IPS-NIHi11 (cell line): ENCODE data around the gene POMGNT2.
"Not testable (repeated sequence)": the region's sequence is repeated elsewhere in the genome, so short reads cannot be mapped to it uniquely, and the experiment has no call there.

ENCODE experiments used
- DNase-seq: peaks from one replicate; pipeline ENCODE4 v3.0.0; 2012; ENCODE audit warnings: mixed read lengths, low spot score

Gene POMGNT2

GRCh38 chr3:43075904-43076661 is 29.8 kb downstream of the POMGNT2 start:
- no peak for DNase-seq

DNA sequence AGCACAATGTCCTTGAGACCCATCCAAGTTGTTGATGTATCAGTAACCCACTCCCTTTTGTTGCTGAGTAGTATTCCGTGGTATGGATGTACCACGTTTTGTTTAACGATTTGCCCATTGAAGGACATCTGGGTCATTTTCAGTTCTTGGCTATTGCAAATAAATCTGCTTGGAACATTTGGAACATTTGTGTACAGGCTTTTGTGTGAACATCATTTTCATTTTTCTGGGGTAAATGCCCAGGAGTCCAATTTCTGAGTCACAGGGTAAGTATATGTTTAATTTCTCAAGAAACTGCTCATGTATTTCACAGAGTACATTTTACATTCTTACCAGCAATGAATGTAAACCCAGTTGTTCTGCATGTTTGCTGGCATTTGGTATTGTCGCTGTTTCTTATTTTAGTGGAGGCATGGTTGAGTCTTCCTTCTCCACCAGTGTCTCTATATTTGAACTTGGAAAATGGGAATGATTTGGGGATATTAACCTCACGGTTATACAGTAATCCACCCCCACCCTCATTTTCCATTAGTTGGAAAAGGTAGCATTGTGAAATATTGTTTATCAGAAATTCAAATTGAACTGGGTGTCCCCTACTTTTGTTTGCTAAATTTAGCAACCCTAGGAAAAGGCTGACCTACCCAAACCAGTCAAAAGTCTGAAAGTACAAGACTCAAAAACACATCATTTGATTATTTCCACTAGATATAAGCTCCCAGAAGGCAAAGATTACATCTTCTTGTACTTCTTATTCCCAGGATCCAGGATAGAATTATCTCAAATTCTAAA is 30.8 kb downstream of the POMGNT2 start:
- no peak for DNase-seq

- DNase-seq = no peak
Observed at GRCh38 chr3:43074482-43074881, 31.4 kb downstream of the POMGNT2 start.

DNA sequence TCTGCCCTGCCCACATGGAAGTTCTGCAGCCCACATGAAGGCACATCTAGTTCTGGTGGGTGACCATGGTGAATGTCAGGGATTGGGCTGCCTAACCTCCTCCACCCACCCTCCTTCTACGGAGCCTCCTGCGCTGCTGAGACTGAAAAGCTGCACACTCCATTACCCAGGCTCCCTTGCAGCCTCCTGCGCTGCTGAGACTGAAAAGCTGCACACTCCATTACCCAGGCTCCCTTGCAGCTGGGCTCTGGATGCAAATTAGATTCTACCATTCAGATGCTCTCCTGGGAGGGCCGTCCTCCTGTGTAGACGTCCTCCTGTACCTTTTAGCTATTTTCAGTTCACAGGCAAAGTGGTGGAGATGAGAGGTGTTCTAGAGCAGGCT is 32.1 kb downstream of the POMGNT2 start:
- DNase-seq = no peak

DNA sequence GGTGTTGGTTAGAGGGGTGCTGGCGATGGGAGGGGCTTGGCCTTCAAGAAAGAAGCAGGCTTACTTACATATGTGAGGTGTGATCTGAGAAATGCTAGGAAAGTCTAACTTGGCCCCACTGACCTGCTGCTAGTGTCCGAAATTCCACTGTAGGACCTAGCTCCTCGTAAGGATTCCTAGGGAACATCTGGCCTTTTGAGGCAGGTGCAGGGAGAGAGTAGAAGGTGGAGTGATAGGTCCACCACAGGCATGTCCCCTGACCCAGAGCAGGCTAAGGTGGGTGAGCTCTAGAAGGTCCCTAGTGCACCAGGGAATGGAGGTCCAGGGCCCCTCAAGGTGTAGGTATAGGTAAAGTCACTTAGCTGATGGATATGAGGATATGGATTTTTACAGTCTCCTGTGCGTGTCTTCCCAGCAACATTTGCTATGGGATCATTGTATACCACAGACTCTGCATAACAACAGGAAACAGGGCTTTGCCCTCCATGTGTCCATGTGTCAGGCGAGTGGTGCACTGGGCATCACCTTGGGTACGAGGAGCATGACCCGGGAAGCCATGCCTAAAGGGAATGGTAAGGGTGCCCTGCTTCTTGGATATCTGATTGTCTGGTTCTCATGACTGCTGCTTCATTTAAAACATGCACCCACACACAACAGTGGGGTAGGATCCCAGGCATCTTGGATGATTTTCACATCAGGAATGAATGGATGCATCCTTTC is 32.6 kb downstream of the POMGNT2 start:
- DNase-seq = no peak

DNA sequence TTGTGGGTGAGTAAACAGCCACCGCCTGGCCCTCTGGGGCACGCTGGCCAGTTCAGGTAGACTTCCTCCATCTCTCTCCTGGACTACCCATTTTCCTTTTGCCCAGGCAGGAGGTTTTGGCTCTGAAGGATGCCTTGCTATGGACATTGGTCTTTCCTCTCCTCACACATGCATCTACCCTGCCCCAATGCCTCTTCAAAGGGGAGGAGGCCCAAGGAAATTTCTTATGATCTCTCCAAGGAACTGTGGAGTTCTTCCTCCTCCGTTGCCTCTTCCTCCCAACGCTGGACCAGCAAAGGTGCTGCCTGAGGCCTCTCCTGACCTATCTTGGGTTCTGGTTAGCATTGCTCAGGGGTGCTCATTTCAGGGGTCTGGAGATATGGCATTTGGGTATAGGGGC is 33.5 kb downstream of the POMGNT2 start:
- no peak for DNase-seq

DNA sequence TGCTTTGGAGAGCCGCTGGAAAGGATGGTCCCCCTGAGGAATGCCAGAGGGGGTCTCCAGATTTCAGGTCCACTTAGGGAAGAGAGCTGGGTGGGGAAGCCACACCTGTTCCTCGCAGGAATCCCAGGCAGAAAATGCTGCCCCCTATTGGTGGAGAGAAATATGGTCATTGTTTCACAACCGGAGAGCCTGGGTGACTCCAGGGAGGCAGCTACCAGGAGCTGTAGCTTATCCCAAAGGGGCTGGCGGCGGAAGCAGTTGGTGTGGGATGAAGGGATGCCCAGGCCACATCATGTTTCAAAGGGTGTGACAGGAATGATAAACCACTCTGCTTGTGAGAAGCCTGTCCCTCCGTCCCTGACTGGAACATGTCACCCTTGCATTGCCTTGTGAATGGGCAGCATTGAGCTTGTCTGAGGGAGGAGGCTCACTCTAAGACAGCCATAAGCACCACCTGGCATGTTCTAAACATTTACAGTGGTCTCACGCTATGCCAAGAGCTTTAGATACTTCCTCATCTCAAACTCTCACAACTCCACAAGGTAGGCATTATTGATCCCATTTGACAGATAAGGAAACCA is 34.5 kb downstream of the POMGNT2 start:
- peak; percentile 79 for DNase-seq

- DNase-seq = not testable (repeated sequence)
Observed at GRCh38 chr3:43070670-43071069, 35.2 kb downstream of the POMGNT2 start.

GRCh38 chr3:43063114-43063513 is 42.8 kb downstream of the POMGNT2 start:
- DNase-seq = no peak

- DNase-seq = peak; percentile 35
Observed at GRCh38 chr3:43062564-43063040, 43.3 kb downstream of the POMGNT2 start.

DNA sequence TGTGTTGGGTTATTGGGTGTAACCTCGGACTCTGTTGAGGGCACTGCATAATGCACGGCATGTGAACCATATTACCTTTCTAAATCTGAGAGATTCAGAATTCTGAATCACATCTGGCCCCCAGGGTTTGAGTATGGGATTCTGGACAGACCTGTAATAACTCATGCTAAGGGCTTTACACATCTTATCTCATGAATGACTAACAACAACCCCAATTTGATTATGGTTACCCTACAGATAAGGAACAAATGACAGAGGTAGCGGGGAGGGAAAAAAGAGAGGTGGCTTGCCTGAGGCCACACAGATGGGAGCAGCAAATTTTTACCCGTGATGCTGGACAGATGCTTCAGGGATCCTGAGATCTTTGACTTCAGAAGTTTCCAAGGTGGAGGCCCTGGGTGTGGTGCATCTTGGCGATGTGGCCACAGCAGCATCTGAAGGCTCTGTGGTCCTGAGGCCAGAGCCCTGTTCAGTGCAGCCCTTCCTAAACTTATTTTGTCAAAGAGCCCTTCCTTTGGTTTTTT is 43.8 kb downstream of the POMGNT2 start:
- no peak for DNase-seq

DNA sequence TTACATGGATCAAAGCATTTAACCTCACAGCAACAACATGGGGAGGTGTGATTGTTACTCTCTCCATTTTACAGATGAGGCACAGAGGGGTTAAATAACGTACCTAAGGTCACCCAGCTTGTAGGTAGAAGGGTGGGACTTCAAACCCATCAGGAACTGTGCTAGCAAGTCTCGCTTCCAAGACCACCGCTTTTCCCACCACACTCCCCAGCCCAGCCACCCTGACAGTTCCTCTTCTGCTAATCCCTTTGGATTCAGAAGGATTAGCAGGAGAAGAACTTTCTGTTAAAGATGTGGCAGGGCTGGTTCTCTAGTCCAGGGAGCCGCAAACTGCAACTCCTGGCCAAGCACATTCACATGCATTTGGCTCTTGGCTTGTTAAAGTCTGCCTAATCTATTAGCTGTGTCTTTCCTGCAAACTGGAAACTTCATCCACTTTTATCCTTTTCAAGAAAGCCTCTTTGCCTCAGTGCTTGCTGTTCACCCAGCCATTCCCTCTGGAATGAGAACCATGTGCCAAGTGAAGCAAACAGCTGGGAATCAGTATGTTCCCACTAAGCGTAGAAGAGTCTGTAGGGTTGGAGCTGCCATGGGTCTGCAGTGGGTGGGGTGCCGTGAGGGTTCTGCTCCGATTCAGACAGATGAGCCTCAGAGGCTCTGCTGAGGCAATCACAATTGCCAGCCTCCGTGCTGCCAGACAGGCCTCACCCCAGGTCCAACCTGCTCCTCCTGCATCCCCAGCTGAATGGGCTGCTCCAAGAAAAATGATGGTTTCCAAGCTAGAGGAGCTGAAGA is 44.6 kb downstream of the POMGNT2 start:
- DNase-seq = no peak

- no peak for DNase-seq
Observed at GRCh38 chr3:43059456-43059855, 46.4 kb downstream of the POMGNT2 start.

DNA sequence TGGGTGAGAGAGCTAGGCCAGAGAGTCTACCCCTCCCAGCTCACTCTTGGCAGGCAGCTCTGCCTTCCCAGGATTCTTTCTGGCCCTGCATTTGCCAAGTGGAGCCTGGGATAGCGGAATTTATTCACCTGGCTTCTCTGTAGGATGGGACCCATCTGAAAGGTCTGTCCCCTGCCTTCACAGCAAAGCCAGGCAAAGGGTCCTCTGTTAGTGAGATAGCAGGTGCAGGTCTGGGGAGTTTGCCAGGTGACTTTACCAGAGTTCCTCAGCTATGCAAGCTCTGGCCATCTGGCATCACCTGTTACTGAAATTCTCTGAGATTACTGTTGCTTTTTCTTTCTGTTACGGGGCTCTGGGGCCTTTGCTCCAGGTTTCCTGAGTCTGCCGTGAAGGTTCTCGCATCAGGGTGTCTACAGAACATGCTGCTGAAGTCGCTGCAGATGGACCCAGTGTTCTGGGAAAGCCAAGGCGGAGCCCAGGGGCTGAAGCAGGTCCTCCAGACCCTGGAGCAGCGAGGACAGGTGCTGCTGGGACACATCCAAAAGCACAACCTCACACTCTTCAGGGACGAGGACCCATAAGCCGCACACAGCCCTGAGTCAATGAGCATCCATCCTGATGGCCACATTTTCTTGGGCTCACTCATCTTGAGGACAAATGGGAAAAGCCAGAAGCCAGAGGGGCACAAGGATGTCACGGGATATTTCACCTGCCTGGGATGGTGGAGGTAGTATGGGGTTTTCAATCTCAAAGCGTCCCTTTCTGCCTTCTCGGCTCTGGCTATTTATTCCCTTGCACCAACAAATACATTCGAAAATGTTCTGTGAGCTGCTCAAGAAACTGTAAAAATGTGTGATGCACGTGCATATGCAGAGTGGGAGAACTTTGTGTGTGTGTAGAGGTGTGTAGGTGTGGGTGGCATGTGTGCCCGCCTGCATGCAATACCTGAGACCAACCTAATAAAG is 49.8 kb downstream of the POMGNT2 start:
- DNase-seq = no peak

DNA sequence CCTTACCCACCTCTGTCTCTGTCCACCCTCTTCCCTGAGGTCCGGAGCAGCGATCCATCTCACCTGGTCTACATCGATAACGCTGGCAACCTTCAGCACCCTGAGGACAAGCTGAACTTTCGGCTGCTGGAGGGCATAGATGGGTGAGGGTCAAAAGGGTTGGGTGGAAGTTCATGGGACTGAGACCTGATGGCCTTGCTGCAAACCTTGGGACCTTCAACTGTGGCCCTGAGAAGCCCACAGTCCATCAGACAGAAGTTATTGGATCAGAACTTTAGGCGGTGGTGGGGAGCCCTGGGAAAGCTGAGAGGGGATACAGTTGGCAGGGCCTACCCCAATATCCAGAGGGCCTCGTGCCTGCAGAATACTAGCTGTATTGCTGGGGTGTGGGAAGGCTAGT is 50.5 kb downstream of the POMGNT2 start:
- no peak for DNase-seq

DNA sequence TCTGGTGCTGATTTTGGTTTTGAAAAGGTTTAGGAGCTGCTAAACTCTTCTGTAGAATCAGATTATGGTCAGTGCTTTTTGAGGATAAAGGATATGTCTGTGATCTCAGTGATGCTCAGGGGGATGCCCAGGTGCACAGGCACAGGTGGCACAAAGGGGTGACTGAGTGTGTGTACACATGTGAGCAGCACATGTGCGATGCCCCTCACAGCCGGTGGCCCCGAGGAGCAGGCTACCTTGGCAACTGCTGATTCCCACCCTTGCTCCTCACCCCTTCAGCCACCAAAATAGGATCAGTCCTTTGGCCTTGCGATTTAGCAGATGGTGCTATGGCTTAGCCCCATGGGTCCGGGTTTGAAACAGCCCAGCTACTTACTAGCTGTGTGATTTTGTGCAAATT is 51.1 kb downstream of the POMGNT2 start:
- DNase-seq = no peak

DNA sequence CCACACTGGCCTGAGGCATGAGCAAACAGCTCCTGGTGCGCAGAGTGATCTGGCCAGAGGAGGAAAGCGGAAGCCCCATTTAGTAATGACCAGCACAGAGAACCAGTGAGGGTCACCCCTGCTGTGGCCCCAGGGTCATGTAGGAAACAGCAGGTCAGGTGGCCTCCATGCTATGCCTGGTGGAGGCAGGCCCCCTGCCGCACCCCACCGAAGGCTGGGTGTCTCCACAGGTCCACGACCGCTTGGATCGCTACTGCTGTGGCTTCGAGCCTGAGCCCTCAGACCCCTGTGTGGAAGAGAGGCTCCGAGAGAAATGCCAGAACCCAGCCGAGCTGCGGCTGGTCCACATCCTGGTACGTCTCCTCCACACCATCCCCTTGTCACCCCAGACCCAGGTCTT is 52.6 kb downstream of the POMGNT2 start:
- no peak for DNase-seq

GRCh38 chr3:43048470-43048869 is 57.4 kb downstream of the POMGNT2 start:
- no peak for DNase-seq

DNA sequence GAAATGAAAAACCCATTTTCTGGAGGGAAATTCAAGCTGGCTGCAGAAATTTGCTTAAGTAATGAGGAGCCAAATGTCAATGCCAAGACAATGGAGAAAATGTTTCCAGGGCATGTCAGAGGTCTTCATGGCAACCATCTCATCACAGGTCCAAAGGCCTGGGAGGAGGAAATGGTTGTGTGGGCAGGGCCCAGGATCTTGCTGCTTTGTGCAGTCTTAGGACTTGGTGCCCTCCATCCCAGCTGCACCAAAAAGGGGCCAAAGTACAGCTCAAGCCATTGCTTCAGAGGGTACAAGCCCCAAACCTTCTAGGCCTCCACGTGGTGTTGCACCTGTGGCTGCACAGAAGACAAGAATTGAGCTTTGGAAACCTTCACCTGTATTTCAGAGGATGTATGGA is 59.3 kb downstream of the POMGNT2 start:
- no peak for DNase-seq

GRCh38 chr3:43045079-43045478 is 60.8 kb downstream of the POMGNT2 start:
- not testable (repeated sequence) for DNase-seq
